Activated T-cell treated with anti-CD3 and anti-CD28 coated beads for 24 hours (primary cell): ENCODE data around the gene TRABD2A.
"Not testable (repeated sequence)": the region's sequence is repeated elsewhere in the genome, so short reads cannot be mapped to it uniquely, and the experiment has no call there.

Experiments
- DNase-seq: peaks from one replicate; pipeline ENCODE4 v3.0.0-alpha.2; 2020; ENCODE audit warnings: low read depth

The TRABD2A gene, protein sequence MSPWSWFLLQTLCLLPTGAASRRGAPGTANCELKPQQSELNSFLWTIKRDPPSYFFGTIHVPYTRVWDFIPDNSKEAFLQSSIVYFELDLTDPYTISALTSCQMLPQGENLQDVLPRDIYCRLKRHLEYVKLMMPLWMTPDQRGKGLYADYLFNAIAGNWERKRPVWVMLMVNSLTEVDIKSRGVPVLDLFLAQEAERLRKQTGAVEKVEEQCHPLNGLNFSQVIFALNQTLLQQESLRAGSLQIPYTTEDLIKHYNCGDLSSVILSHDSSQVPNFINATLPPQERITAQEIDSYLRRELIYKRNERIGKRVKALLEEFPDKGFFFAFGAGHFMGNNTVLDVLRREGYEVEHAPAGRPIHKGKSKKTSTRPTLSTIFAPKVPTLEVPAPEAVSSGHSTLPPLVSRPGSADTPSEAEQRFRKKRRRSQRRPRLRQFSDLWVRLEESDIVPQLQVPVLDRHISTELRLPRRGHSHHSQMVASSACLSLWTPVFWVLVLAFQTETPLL

DNA sequence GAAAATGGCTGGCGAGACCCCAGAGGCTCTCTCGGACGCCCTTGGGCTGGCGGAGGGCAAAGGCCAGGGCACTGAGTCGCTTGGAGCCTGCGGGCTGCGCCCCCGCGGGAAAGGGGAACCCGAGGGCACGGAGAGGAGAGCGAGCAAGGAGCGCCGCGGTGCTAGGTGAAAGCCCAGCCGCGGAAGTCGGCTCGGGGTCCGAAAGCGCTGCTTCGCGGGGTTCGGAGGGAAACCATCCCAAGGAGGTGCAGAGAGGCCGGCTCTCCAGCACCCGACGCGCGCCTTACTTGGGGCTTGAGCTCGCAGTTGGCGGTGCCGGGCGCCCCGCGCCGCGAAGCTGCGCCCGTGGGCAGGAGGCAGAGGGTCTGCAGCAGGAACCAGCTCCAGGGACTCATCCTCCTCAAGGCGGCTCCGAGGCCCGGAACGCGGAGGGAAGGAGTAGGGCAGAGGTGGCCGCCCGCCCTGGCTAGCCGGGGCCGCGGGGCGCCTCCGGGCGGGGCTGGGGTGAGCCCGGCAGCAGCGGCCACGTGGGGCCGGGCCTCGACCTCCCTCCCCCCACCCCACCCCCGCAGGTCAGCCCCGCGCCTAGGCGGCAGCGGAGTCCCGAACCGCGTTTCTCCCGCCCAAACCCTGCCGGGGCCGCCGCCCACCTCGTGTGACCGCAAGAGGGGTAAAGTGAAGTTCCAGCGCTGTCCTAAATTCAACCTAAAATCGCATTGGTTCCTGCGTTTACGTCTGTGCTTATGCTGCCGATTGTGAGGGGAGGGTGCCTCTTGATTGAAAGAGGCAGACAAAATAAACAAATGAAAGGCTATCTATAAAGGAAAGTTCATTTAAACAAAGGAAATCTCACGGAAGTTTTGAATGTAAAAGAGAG lies at the start of gene TRABD2A:
Gene TRABD2A (minus strand): TSS at position 440 of the 877 bp plus-strand sequence. CDS start 45 bp downstream, at position 395.
- DNase-seq = peak; percentile 51

DNA sequence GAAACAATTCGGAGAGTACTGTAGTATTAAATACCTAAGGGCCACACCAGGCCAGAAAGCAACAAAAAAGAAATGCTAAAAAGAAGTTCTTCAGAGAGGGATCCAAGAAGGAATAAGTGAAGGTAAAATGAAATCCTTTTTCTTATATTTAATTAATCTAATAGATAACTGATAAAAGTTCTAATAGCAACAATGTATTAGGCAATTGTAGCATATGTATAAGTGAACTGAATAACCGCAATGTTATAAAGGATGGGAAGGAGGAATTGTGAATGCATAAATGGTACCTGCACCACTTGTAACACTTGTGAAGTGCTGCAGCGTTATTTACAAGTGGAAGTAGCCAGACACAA lies 46.4 kb upstream of the TRABD2A start:
- DNase-seq = no peak

DNA sequence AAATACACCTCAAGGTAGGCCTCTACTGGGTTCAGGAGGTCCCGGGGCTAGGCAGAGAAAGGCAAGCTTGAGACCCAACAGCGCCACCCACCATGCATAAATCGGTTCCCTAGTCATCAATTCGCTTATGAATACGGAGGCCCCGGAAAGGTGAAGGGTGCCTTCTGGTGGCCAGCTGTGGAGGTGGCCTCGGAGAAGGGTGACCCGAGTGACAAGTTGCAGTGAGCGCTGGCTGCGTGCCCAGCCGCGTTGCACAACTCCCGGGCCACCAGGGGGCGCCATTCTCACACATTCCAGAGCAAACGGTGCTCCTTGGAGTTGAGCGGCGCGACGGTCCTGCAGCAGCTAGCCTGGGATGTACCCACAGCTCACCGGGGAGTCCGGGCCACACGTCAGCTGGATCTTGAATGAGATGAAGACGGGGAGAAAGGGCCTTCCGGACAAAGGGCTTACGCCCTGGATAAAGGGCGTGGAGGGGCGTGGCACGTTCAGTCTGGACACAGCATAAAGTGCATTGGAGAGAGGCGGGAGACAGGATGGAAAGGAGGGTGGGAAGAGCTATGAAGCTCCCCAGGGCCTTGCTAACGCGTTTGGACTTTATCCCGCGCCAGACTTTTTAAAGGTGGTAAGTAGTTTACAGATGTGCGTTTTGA lies 45.0 kb upstream of the TRABD2A start:
- DNase-seq = peak; percentile 98

DNA sequence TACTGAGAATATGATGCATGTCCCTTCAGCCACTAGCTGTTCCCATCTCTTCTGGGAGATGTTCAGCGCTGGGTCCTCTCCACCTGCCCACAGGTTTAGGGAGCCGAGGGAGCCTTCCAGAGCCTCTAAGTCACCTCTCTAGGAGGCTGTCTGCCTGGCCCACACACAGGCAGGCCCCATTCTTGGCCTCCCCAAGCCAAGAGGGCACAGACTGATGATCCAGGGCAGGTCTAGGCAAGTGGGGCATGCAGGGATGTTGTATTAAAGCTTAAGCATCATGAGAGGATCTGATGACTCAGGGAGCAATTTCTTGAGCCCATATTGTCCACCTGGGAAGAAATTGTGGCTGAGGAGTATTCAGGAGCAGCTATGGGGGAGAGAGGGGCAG lies 44.4 kb upstream of the TRABD2A start:
- no peak for DNase-seq

DNA sequence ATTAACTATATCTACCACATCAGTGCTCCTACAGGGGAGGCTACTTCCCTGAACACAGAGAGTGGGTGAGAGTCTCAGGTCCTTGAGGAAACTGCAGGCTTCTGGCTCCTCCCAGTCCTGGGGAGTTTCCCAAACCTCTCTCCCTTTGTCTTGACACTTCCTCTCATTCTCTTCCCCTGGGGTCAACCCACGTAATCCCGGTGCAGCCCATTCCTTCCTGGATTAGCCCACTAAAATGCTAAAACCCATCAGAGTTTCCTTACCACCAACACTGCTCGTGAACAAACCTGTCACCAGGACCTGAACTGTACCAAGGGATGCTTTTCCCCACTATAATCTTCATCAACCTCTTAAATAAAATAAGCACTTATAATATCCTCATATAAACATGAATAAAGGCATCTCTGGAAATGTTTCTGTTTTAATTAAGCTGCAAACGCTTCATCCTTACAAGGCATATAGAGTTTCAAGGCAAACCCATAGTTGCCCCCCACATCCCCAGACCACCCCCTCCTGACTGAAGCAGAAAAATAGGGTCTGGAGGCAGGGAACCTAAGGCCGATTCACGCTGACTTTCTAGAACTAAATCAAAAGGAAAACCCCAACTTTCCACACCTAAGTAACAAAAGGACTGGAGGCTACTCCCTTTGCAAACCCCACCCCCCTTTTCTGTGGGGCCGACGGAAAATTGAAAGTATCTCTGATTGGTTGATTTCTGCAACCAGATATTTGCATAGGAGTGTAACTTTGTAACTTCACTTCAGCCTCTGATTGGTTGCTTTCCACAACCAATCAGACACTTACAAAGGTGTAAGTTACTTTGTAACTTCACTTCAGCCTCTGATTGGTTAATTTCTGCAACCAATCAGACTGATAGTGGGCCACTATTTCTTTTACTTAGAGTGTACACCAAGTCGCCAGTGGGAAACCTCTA lies 43.6 kb upstream of the TRABD2A start:
- DNase-seq = no peak

DNA sequence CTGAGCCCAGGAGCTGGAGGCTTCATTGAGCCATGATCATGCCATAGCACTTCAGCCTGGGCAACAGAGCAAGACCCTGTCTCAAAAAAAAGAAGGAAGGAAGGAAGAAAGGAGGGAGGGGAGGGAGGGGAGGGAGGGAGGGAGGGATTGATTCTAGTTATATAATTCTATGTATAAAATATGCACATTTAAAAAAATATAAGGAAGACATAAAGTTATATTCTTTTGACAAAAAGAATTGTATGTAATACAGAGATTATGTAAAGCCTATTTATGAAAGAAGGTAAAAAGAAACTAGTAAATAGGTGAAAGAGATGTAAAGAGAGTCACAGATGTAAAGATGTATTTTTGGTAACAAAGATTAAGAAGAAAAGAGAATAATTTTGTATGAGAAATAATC lies 42.1 kb upstream of the TRABD2A start:
- DNase-seq = no peak

DNA sequence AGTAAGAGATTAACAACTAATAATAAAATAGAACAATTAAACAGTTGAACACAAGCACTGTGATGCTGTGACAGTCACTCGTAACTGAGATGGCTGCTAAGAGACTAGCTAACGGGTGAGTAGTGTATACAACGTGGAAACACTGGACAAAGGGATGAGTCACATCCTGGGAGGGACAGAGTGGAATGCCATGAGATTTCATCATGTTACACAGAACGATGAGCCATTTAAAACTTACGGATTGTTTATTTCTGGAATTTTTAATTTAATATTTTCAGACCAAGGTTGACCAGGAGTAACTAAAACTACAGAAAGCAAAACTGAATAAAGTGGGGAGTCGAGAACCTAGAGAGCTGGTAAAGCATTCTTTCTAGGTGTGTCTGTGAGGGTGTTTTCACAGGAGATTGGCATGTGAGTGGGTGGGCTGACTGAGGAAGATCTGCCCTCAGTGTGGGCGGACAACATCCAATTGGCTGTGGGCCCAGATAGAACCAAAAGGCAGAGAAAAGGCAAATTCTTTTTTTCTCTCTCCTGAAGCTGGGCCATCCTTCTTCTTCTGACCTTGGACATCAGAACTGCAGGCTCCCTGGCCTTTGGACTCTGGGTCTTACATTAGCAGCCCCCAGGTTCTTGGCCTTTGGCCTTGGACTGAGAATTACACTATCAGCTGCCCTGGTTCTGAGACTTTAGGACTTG lies 39.1 kb upstream of the TRABD2A start:
- no peak for DNase-seq

DNA sequence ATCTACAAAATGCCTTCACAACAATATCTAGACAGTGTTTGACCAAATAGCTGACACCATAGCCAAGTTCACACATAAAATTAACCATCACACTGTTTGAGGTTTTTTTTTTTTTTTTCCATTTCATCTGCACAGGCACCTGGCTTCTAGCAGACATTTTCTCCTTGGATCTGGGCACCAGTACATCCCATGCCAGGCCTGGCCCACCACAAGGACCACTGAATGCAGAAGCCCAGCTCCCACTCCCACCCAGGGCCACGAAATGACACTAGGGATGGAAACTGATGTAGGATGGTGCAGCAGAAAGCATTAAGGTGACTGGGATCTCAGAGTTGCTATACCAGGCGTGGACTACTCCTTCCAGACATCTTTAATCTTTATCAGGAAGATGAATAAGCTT lies 37.5 kb upstream of the TRABD2A start:
- no peak for DNase-seq

DNA sequence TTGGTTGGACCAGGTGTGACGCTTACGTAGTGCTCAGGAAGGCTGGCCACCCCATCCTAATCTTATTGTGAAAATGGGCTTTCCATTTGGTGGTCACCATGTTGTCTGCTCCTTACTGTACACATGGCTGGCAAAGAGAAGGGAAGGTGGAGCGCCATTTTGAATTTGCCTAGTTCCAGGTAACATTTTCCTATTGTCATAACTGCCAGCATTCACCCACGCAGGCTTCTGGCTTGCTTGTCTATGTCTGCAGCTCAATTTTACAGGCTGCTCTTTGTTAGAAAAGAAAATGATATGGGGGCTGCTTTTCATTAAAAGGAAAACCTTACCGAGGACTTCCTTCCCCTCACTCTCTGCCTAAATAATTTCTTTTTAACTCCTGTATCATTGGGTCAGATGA lies 36.9 kb upstream of the TRABD2A start:
- DNase-seq = not testable (repeated sequence)

DNA sequence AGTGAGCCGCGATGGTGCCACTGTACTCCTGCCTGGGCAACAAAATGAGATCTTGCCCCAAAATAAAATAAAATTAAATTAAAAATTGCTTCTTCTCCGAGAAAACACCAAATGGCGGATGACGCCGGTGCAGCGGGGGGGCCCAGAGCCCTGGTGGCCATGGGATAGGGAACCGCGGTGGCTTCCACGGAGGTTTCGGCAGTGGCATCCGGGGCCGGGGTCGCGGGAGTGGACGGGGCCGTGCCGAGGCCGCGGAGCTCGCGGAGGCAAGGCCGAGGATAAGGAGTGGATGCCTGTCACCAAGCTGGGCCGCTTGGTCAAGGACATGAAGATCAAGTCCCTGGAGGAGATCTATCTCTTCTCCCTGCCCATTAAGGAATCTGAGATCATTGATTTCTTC lies 34.8 kb upstream of the TRABD2A start:
- DNase-seq = not testable (repeated sequence)

DNA sequence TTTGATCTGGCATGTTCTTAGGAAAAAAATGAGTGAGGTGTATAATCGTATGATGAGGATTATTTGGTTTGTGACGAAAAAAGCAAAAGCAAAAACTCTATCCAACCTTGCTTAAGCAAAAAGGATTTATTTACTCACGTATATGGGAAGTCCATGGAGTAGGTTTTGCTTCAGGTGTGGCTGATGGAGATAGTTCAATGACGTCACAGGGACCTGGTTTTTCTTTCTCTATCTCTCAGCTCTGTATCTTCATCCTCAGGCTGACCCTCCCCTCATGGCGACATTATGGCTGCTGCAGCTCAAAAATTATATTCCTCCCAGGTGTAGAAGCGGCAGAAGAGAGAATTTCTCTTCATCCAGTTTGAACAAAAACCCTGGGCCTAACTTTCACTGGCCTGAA lies 33.5 kb upstream of the TRABD2A start:
- DNase-seq = no peak

DNA sequence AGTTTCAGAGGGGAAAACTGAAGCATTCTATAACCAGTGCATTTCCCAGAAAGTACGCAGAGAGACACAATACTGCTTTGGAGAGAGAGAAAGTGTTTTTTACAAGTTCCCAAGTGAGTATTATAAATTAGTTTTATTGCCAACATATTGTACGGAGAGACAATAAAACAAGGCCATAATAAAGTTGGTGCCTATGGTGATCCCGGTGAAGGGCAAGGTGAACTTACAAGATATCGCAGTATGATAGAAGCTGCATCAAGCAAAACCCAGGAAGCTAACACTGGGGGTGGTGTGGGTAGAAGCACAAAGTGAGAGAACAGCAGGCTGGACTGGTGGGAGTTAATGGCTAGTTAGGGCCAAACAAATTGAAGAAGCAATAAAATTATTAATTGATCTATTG lies 32.1 kb upstream of the TRABD2A start:
- DNase-seq = no peak

DNA sequence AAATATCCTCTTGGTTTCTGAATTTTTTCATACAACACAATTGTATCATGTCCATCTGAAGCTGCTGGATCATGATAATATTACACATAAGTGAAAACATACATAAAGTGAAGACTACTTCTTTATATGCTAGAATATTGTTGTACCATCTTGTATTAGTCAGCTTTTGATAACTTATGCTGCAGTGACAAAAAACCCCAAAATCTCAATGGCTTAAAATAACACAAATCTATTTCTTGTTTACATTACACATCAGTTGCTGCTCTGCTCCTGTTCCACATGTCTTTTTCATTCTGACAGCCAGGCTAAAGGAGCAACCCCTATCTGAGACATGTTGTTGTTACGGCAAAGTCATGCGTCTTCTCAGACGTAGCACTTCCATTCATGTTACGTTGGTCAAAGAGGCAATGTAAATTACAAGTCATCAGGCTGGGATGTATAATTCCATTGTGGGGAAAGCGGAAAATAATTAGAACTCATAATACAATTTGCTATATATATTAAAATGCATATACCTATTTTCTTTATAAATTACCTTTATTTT lies 30.3 kb upstream of the TRABD2A start:
- DNase-seq = no peak

DNA sequence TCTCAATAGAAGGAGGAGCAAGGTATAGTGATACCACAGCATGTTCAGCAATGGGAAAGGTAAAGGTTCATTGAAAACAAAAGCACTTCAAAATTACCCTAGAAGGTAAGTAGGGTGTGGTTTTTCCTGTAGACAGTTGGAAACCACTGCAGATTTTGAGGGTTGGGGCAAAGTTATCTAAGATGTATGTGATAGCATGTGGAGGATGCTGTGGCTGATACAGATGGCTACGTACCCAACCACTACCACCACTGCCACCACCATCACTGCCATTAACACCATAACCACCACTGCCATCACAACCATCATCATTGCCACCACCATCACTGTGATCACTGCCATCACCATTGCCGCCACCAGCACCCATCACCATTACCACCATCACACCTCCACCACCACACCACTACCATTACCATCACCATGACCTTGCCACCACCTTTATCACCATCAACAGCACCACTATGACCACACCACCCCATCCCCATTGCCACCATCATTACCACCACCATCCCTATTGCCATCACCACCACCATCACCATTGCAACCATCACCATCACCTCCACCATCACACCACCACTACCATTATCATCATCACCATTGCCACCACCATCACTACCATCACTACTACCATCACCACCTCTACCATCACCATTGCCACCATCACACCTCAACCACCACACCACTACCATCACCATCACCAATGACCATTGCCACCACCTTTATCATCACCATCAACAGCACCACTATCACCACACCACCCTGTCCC lies 28.2 kb upstream of the TRABD2A start:
- DNase-seq = no peak

DNA sequence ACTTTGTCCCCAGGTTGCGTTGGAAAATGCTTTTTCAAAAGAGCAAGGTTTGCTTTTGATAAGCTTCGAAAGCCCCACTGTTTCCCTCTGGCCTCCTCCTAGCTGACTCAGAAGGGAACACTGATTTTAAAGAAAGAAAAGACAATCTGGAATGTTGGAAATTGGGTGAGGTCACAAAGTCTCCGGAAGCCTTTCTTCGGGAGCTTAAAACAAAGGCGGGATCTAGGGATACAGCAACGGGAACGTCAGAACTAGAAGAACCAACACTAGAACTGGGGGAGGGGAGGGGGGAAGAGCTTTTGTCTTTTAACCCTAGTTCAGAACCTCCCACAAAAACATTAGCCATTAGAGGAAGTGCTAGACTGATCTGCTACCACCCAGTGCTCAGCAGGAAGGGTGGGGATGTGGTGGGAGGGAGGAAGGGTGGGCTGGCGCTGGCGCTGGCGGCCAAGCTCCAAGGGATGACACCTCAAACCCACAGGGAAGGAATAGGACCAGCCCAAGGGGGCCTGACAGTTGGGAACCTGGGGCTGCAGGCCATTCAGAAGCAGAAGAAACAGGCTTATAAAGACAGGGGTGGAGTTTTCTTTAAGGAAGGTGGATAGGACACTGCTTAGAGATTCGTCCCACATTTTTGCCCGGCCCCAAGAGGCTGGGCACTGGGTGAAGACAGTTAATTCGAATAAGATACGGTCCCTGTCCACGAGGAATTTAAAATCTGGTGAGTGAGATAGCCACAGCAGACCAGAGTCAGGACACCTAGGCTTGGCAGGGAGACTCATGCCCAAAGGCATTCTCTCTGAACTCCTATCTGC lies 26.2 kb upstream of the TRABD2A start:
- DNase-seq = no peak

DNA sequence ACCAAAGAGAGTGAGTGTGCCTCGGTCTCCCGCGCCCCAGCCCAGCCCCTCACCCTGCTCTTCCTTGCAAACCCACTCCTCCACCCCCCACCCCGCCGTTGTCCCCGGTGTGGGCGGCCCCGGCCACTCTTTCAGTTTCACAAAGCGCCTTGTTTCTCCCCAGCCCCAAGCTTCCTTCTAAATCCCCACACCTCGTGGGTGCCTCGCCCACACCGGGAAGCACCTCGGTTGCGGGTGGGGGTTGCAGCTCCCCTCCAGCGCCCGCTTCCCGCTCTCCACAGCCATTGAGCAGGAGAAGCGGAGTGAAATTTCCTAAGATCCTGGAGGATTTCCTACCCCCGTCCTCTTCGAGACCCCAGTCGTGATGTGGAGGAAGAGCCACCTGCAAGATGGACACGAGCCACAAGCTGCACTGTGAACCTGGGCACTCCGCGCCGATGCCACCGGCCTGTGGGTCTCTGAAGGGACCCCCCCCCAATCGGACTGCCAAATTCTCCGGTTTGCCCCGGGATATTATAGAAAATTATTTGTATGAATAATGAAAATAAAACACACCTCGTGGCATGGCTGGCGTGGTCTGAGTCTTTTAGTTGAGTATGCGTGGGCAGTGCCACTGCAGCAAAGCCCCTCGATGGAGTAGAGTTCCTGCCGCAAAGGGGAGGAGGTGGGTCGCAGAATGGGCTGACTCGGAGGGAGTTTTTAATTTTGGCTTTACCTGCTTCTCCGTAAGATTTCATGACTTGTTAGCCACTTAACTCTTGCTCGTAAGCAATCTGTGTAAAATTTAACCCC lies 25.4 kb upstream of the TRABD2A start:
- DNase-seq = no peak

DNA sequence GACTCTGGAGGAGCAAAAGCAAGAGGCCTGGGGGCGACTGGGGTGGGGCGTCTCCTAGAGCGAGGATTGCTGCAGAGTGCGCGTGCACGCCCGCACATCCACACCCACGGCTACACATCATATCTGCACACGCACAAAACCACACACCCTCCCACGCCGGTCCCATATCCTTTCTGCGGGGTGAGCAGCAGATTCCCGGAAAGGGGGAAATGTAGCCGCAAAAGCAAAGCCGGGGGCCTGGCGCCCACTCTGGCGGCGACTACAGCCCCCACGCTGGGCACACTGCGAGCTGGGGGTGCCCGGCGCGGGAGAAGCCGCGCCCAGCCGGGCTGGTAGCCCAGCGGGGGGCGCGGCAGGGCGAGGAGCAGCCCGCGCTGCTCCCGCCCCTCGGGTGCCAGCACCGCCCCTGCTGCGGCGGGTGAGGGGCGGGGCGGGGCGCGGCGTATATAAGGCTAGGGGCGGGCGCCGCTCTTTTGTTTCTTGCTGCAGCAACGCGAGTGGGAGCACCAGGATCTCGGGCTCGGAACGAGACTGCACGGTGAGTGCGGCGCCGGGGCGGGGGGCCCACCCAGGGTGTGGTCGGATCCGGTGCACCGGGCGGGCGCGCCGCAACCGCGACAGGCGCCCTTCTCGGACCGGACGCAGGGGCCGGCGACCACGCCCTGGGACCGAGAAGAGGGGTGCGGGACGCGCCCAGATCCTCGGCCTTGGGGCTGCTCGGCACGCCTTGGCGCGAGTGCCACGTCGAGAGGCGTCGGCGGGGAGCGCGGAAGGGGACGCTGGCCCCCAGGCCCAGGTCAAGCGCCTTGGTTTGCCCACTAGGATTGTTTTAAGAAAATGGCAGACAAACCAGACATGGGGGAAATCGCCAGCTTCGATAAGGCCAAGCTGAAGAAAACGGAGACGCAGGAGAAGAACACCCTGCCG lies 24.6 kb upstream of the TRABD2A start, which contains the start of gene TMSB10:
Gene TMSB10 (plus strand): TSS at position 476 of the 927 bp plus-strand sequence.
- DNase-seq = peak; percentile 82
